Hematopoietic multipotent progenitor cell treated with erythropoietin and hydrocortisone succinate and interleukin-3 and kit ligand, for 15 days (in vitro differentiated cells): Measurements from ENCODE around the gene STK17A.
A peak's percentile ranks its signal among the peaks of the same experiment; 100 is the strongest.
"Not testable (repeated sequence)": the region's sequence is repeated elsewhere in the genome, so short reads cannot be mapped to it uniquely, and the experiment has no call there.

ENCODE experiments used
- DNase-seq: peaks from one replicate; pipeline ENCODE4 v3.0.0-alpha.2; 2015; ENCODE audit warnings: low spot score

The STK17A gene

DNA sequence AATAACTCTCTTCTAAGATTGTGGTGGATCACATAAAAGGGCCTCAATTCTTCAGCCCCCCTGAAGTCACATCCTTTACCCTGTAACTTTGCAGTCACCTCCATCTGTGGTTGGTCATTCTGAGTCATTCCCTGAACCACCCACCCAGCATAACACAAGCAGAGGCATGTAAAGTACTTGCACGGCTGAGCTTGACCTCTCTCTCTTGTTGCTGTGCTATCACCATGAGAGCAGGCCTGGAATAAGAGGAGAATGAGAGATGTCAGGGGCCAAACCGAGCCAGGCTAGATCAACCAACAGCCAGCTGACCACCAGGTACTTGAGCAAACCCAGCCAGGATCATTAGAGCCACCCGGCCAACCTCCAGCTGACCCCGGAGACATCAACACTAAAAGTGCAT, 13.5 kb upstream of the STK17A start:
- no peak for DNase-seq

DNA sequence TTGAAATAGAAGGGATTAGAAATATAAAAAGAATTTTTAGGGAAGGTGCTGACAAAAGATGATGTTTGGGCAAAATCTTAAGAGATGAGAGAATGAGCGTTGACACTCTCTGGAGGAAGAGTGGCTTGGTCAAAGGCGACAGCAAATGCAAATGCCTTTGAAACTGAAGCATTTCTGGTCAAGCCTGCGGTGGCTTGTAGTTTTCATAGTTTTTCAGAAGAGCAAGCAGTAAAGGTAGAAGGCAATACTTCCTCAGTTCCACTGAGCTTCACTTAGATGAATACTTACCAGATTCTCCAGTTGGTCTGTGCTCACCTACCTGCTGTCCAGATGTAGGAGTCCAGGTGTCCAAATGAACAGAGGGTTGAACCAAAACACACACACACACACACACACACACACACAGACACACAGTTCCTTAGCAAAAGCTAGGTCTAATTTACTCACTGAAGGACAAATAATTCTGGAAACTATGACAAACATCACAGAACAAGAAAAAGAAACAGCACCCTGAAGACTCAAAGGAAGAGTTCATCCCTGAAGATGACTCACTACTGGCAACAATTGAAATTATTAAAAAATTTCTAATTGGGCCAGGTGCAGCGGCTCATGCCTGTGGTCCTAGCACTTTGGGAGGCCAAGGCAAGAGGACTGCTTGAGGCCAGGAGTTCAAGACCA, 12.1 kb upstream of the STK17A start:
- no peak for DNase-seq

DNA sequence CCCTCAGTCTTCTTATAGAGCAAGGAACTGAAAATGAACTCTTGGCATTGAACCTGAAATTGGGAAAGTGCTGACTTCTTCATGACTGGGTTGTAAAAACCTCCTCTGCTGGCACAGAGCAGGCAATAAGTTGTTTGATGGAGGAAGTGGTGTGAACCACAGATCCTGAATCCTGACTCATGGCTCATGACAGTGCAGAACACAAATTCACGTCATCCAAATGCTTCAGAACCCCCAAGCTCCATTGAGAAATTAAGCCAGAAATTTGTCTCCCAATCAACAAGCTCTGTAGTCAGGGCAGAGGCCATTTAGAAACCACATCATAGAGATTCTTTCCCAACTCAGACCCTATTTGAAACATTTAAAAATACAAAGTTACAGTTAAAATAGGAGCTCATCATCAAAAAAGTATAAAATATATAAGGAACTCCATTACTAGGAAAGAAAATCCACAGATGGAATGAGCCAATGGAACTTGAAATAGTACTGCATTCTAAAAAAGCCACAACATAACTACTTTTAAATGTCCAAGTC, 10.3 kb upstream of the STK17A start:
- peak; percentile 60 for DNase-seq

DNA sequence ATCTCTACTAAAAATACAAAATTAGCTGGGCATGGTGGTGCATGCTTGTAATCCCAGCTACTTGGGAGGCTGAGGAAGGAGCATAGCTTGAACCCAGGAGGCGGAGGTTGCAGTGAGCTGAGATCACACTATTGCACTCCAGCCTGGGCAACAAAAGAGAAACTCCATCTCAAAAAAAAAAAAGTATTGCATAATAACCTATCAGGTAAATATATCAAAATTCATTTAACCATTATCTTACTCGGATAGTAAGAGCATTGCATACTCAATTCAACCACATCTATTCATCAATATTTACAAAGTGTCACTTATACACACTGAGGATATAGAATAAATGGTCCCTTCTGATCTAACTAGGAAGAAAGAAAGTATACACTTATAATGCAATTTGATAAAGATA, 9.1 kb upstream of the STK17A start:
- not testable (repeated sequence) for DNase-seq

DNA sequence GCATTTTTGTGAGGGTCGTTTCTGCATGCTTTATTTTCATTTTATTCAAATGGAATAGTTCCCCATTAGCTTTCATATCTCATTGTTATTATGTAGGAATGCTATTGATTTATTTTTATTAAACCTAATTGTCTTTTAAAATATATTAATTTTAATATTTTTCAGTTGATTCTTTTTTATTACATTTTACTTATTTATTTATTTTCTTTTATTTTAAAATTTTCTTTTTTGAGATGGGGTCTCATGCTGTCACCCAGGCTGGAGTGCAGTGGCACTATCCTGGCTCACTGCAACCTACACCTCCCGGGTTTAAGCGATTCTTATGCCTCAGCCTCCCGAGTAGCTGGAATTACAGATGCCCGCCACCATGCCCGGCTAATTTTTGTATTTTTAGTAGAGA, 7.4 kb upstream of the STK17A start:
- DNase-seq = no peak

DNA sequence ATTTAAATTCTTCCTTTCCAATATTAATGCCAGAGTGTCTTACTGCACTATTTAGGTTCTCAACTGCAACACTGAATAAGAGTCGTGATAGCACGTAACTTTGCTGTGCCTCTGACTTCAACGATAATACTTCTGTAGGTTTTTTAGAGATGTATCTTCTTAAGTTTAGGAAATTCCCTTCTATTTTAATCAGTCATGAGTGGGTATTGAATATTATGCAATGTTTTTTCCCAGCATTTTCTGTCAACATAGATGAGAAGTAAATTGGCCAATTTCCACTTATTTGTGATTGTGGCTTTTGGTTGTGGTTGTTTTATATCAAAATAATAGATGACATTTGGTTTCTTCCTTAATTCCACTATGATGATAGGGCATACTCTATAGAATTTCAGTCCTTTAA, 6.7 kb upstream of the STK17A start:
- DNase-seq = no peak

DNA sequence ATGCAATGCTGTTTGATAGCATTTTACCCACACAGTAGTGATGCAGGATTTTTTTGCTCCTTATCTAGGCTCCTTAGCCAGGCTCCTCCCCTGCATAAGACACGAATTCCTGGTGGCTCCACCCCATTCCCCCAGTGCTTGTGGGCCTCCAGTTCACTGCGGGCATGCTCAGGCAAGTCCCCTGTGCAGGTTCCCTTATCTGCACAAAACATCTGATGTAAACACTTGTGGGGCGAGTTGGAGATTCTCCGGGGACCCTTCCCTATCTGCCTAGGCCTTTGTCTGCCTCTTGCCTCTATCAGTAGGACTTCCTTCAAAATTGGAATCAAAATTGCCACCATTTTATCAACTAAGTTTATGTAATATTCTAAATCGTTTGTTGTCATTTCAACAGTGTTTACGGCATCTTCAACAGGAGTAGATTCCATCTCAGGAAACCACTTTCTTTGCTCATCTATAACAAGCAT, 5.4 kb upstream of the STK17A start:
- peak; percentile 82 for DNase-seq

DNA sequence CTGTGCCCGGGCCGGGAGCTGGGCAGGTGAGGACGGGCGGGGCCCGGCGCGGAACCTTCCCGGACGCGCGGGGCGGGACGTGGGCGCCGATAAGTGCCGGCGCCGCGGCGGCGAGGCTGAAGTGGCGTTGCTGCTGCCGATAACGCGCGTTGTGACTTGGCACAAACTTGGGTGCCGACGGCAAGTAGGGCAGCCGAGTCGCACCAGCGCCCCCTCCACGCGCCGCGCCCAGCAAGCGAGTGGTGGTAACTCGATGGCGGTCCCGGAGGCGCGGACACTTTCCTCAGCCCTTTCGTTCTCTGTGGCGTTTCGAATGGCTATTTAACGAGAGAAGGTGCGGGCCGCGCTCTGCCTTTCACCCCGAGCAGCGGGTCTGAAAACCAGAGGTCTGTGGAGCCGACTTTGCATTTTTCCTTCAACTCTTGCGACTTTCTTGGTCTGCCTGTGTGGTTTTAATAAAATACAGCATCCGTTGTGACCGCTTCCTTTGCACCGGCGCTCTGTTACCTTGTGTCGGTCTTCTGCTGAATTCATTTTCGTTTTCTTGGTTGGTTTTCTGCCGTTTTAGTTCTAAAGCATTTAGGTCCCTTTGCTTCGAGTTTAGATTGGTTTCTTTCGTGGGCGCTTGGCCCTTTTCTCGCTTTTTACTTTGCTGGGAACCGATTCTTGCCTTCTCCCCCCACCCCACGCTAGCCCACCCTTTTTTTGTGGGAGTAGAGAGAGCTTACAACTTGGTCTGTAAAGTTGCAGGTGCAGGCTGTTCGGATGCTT, 701 bp downstream of the STK17A start:
- peak; percentile 96 for DNase-seq

DNA sequence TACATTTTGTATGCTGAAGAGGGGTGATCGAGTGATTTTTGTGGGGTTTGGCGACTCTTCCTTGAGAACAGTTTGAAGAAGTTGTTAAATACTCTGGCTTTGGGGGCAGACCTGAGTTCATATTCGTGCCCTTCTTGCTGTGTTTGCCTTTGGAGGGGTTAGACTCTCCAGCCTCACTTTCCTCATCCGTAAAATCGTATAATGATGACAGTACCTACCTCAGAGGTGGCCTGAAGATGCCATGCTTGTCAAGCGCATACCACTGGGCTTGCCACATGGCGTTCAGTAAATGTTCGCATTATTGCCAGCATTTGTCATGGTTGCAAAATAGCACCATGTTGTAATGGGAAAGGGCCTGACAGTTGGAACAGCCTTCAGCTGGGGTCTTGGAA, 1.3 kb downstream of the STK17A start:
- DNase-seq = peak; percentile 40

DNA sequence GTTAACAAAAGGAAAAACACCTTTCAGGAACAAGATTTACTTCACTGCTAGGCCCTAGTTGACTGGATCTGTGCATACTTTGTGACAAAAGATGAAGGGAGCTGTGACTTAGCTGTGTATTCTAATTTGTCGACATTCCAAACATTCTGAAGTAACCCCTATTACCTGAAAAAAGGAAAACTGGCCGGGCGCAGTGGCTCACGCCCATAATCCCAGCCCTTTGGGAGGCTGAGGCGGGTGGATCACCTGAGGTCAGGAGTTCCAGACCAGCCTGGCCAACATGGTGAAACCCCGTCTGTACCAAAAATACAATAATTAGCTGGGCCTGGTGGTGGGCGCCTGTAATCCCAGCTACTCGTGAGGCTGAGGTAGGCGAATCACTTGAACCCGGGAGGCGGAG, 1.8 kb downstream of the STK17A start:
- not testable (repeated sequence) for DNase-seq

DNA sequence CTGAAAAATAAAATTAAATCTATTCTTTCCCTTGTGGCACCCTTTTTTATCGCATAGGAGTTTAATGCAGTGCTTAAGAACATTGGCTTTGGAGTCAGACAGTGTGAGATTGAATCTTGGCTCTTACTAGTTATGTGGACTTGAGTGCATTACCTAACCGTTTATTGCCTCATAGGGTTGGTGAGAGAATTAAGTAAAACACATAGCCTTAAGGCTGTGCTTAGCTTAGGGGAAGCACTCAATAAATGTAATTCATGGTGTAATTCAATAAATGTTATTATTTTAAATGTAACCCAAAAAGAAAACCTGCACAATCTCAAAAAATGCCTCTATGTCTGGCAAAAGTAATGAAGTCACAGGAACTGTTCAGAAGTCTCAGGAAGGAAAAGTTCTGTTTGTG, 2.7 kb downstream of the STK17A start:
- DNase-seq = peak; percentile 27

DNA sequence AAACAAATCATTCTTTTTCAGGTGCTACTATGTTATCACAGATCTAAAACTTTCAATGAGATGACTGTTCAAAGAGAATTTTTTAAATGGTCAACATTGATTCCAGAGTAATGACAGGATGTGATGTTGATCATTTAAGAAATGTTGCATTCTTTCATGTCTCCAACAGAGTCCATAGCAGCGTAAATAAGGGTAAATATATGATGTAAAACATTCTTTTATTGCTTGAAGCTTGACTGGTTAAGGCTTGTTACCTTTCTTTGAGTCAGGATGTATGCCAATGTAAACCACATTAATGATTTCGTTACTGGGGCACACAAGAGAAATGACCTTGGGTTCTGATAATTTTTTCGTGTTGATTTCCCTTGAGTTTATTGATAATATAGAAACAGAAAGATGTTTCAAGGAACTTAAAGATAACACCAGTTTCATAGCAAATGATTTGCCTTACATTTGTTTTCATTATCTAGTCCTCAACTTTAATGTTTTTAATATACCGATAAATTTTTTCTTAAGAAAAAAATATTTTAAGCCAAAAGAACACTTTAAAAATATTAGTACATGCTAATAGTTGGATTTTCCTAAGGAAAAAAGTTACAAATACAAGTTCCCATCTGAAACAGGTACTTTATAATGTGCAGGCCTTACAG, 3.5 kb downstream of the STK17A start:
- no peak for DNase-seq

DNA sequence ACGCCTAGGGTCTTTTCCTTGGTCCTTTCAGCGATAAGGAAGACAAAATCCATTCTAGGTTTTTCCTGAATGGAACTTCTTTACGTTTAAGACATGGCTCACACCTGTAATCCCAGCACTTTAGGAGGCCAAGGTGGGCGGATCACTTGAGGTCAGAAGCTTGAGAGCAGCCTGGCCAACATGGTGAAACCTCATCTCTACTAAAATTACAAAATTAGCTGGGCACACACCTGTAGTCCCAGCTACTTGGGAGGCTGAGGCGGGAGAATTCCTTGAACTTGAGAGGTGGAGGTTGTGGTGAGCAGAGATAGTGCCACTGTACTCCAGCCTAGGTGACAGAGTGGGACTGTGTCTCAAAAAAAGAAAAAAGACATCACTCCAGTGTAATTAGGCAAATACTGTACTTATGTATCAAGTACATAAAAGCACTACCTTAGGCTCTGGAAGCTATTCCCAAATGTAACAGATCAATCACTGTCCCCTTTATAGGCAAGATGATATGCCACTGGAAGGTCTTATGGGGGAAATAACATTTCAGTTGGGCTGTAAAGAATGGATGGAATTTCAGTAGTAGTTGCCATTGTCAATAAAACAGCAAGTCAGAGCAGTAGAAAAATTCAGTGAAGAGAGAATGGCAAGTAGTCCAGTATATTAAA, 5.7 kb downstream of the STK17A start:
- no peak for DNase-seq

DNA sequence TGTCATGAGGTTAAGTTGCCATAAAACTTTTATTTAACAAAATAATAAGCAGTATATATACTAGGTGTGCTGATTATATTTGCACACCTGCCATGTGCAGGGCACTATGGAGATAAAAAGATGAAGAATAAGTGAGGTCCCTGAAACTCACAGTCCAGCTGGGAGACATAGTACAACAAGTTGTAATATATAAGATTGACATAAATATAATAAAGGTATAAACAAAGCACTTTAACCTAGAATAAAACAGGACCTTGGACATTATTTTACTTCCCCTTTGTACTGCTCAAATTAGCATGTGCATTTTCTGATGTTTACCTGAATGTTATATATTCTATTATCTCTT, 6.2 kb downstream of the STK17A start:
- DNase-seq = no peak

DNA sequence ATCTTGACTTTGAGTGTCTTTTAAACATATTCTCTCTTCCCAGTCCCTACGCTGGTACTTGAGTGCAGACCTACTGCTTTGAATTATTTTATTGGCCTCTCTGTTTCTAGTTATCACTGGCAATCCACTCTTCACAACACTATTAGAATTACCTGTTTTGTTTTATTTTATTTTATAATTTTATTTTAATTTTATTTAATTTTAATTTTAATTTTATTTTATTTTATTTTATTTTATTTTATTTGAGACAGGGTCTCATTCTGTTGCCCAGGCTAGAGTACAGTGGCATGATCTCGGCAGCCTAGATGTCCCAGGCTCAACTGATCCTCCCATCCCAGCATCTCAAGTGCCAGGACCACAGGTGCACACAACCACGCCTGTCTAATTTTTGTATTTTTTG, 6.8 kb downstream of the STK17A start:
- no peak for DNase-seq

DNA sequence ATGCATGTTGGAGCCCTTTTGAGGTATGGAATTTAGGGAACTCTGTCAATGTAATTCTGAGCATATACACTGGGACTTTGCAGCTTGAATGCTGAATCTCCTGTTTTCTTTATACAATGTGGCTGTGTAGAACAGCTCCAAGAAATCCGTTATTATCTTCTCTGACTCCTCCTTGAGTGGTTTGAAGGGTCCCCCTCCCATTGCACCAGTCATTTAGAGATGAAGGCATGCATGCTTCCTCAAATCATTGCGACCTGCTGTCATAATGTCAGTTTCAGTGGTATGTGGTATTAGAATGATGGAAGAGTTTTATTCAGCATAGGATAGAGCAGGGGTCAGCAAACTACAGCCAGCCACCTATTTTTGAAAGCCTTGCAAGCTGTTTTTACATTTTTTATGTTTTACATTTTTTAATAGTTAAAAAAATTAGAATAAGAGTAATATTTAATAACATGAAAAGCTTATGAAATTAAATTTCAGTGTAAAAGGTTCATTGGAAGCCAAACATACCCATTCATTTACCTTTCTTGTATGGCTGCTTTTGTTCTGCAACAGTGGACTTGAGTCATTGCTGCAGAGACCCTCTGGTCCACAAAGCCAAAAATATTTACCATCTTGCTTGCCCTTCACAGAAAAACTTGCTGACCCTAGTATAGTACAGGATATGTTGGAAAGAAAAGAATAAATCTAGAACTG, 8.1 kb downstream of the STK17A start:
- DNase-seq = no peak

DNA sequence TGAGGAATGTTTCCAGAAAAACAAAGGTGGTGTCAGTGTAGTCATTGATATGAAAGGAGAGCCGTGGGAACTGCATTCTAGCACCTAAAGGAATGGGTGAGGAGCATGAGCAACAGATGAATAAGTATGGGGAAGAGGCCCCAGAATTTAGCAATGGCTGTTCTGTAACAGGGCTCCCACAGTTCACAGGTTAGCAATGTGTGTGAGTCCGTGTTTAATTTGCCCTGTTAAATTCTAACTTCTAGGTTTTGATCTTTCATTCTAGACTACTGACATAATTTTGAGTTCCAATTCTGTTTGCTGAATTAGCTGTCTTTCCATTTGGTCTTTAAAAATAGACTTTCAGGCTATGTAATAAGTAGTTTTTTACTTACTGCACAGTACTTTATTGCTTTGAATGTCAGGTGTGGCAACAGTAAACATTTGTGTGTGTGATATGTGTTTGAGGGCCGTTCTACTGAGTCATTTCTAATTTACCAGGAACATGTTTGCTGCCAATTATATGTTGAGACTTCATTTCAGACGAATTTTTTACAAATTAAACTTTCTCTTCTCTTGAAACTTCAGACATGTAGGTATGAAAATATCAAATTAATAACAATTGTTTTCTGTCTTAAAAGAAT, 8.8 kb downstream of the STK17A start:
- DNase-seq = no peak

DNA sequence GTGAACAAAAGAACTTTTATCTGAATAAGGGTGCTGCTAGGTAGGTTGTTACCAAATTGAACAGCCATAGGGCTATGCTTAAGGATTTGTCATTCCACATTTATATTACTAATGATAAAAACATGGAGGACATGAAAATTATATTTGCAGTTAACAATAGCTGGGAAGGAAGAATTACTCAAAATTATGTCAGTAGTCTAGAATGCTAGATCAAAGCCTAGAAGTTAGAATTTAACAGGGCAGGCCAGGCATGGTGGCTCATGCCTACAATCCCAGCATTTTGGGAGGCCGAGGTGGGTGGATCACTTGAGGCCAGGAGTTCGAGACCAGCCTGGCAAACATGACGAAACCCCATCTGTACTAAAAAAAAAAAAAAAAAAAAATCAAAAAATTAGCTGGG, 9.4 kb downstream of the STK17A start:
- no peak for DNase-seq

DNA sequence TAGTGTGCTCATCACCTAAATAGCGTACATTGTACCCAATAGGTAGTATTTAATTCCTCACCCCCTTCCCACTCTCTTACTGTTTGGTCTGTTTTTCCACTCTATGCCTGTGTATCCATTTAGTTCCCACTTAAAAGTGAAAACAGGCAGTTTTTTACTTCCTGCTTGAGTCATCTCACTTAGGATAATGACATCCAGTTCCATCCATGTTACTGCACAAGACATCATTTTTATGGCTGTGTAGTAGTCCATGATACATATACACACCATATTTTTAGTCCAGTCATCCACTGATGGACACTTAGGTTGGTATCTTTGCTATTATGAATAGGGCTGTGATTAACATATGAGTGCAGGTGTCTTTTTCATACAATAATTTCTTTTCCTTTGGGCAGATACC, 10.1 kb downstream of the STK17A start:
- no peak for DNase-seq

DNA sequence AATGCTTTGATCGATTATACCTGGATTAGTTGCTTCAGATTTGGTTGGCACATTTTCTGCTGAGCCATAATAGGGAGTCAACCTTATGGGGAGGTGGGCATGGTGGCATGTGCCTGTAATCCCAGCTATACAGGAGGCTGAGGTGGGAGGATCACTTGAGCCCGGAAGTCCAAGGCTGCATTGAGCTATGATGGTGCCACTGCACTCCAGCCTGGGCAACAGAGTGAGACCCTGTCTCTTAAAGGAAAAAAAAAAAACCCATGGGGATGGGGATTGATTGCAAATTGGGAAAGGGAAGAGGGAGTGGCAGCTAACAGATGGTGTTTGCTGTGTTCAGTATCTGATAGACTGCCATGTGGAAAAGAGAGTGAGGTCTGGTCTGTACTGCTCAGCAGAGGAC, 11.1 kb downstream of the STK17A start:
- no peak for DNase-seq

DNA sequence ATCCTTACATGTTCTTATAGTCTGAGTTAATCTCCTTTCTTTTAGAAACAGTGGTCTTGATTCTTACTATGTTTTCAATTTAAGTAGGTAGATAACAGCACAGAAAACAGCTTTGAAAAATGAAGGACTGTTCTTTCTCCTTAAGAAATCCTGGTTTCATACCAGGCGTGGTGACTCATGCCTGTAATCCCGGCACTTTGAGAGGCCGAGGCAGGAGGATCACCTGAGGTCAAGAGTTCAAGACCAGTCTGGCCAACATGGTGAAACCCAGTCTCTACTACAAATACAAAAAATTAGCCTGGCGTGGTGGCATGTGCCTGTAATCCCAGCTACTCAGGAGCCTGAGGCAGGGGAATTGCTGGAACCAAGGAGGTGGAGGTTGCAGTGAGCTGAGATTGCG, 13.5 kb downstream of the STK17A start:
- DNase-seq = not testable (repeated sequence)
